Measurements from ENCODE around the gene TBC1D10A. TPM values are rescaled to one million over a fixed set of nuclear protein-coding genes. Genes with fewer than 3 reads are reported as not detected.

TBC1D10A gene
- total RNA-seq, 1 experiment from 2014 or later: 11.1 TPM

- H3K27ac Mint-ChIP-seq: peak within 1 kb of the TSS; percentile 95
- ChIA-PET CTCF (interaction anchor here (0.9 to 3.6 kb wide), 7 partner anchors 30 to 93 kb away, joined by 3 to 25 read pairs (median 5); partner anchors contain the start of genes CASTOR1, RNF215, SEC14L2 and TBC1D10A), POLR2A (interaction anchor here (0.5 to 1.7 kb wide), 8 partner anchors 10 to 69 kb away, joined by 3 to 19 read pairs (median 6); partner anchors contain the start of genes CASTOR1, MTFP1, RNF215 and SEC14L2)
- peak; percentile 65 for TF ChIP-seq TEAD1 (CRISPR knock-in tag; IDR thresholded peaks at IDR 0.05)
- no peak for TF ChIP-seq ZNF416 (CRISPR knock-in tag; IDR thresholded peaks at IDR 0.05)
- no peak for TF ChIP-seq E2F1 (CRISPR knock-in tag; IDR thresholded peaks at IDR 0.05)
- peak; percentile 87 for TF ChIP-seq MAX (CRISPR knock-in tag; IDR thresholded peaks at IDR 0.05)
- TF ChIP-seq ZNF232 (CRISPR knock-in tag; IDR thresholded peaks at IDR 0.05): peak; percentile 66; the same call in 1 of the 2 replicates
- TF ChIP-seq ZNF121 (CRISPR knock-in tag; IDR thresholded peaks at IDR 0.05): no peak
- peak; percentile 94 for TF ChIP-seq CREM (CRISPR knock-in tag; IDR thresholded peaks at IDR 0.05)
- peak; percentile 76; the same call in 1 of the 2 replicates for TF ChIP-seq IRF2 (CRISPR knock-in tag; IDR thresholded peaks at IDR 0.05; ENCODE audit: borderline replicate concordance, low read depth)
- 0 out of 2 replicates have a peak, but pooled peaks have one; percentile 30 for TF ChIP-seq JUN (CRISPR knock-in tag; IDR thresholded peaks at IDR 0.05)
- TF ChIP-seq TCF7 (CRISPR knock-in tag; IDR thresholded peaks at IDR 0.05; ENCODE audit: low read depth): peak; percentile 85; the same call in 1 of the 2 replicates
- TF ChIP-seq E2F4 (CRISPR knock-in tag; IDR thresholded peaks at IDR 0.05; ENCODE audit: borderline replicate concordance, low read depth): peak; percentile 73
- TF ChIP-seq ARID4B (CRISPR knock-in tag; IDR thresholded peaks at IDR 0.05; ENCODE audit: borderline replicate concordance): peak; percentile 61; the same call in 1 of the 2 replicates
- peak; percentile 66; the same call in 1 of the 2 replicates for TF ChIP-seq TEAD4 (CRISPR knock-in tag; IDR thresholded peaks at IDR 0.05)
- TF ChIP-seq ZNF512 (CRISPR knock-in tag; IDR thresholded peaks at IDR 0.05; ENCODE audit: borderline replicate concordance): no peak
- TF ChIP-seq ZBTB43 (CRISPR knock-in tag; IDR thresholded peaks at IDR 0.05): peak; percentile 77
- TF ChIP-seq ATF6 (CRISPR knock-in tag; IDR thresholded peaks at IDR 0.05): no peak
- no peak for TF ChIP-seq CTCF (IDR thresholded peaks at IDR 0.05)
- peak; percentile 89; the same call in 1 of the 2 replicates for TF ChIP-seq FOXK1 (CRISPR knock-in tag; IDR thresholded peaks at IDR 0.05)
- TF ChIP-seq SP1 (CRISPR knock-in tag; conservative IDR thresholded peaks at IDR 0.05): peak; percentile 85
- 0 out of 2 replicates have a peak, but pooled peaks have one; percentile 24 for TF ChIP-seq ESRRA (CRISPR knock-in tag; IDR thresholded peaks at IDR 0.05; ENCODE audit: borderline replicate concordance)
- peak; percentile 86; the same call in 1 of the 2 replicates for TF ChIP-seq SMAD3 (CRISPR knock-in tag; IDR thresholded peaks at IDR 0.05; ENCODE audit: borderline replicate concordance)
- TF ChIP-seq GTF2I (CRISPR knock-in tag; conservative IDR thresholded peaks at IDR 0.05): no peak
Observed at GRCh38 chr22:30356449-30357235, 29.9 kb upstream of the TBC1D10A start, which contains the start of the genes CCDC157 and SF3A1. Gene CCDC157 (plus strand): TSS chr22:30357007. CDS start chr22:30366001, 8,994 bp downstream. Gene SF3A1 (minus strand): TSS chr22:30356894. CDS start chr22:30356792, 102 bp downstream.

More at GRCh38 chr22:30356449-30357235, 29.9 kb upstream of the TBC1D10A start, which contains the start of the genes CCDC157 and SF3A1:
- Mint-ChIP-seq H3K36me3 (peaks cover 24% of the 10 kb centered on the region), H3K4me3 (peak within 1 kb of the TSS; percentile 95), H3K4me1 (peaks cover 20% of the 10 kb centered on the region), H3K9me3 (no peaks in the 10 kb centered on the region), H3K27me3 (ENCODE audit: low read depth) (no peaks in the 10 kb centered on the region)
- peak; percentile 90 for ATAC-seq
- DNase-seq (ENCODE audit: low spot score): peak; percentile 91
